Cerebellar cortex (tissue), 1 donor: ENCODE results near the gene KIAA0586.
"Not testable (repeated sequence)": the region's sequence is repeated elsewhere in the genome, so short reads cannot be mapped to it uniquely, and the experiment has no call there.

Source experiments
- DNase-seq: peaks from one replicate; pipeline ENCODE4 v3.0.0-alpha.2; 2015; ENCODE audit warnings: low spot score

Gene KIAA0586

DNA sequence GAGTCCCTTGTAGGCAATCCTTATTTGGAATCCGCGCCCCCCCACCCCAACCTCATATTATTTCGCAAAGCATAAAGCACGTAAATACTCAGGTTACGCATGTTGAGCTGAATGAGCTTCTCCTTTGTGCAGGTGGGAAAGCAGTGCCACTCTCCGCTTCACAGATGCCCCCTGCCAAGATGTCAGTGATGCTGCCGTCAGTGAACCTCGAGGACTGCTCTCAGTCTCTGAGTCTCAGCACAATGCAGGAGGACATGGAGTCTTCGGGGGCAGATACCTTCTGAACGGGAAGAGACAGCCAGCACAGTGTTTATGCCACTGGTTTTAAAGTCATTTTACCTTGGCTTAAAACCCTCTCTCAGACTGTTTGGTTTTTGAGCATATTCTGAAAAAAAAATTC, 120.1 kb downstream of the KIAA0586 start:
- DNase-seq = no peak

DNA sequence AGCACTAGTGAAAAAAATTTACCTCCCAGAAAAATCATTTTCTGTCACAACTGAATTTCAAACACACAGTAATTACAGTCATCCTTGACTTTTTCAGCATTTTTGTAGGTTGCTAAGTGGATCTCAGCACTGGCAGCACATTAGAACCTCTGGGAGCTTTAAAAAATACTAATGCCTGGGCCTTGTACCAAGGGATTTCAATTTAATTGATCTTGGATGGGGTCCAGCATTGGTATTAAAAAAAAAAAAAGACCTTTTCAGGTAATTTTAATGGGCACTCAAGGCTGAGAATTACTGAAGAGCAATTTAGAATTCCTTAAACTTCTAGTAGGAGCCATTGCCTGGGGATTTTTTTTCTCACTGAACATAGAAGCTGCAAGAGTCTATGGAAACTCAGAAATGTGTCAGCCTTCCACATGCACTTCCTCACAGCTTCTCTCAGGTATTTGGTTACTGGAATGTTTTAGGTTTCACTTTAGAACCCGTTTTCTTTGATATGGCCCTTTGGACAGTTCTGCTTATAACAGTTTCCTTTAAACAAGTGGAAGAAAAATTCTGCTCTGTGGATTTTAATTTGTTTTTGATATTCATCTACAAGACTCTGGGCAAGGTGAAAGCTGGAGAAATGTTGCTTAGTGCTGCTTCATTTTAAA, 121.7 kb downstream of the KIAA0586 start:
- DNase-seq = no peak

DNA sequence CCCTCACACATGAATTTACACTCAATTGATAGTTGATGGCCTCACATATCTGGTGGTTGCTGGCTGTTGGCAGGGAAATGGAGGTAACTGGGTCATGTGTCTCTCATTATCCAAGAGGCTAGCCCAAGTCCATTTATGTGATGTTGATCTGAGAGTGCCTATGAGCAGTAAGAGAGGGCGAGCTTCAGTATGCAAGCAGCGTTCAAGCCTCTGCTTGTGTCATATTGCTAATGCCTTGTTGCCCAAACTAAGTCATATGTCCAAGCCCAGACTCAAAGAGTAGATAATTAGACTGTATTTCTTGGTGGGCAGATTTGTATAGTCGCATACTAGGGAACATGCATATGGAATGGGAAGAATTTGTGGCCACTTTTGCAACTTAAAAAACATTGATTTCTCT, 126.4 kb downstream of the KIAA0586 start:
- DNase-seq = no peak

DNA sequence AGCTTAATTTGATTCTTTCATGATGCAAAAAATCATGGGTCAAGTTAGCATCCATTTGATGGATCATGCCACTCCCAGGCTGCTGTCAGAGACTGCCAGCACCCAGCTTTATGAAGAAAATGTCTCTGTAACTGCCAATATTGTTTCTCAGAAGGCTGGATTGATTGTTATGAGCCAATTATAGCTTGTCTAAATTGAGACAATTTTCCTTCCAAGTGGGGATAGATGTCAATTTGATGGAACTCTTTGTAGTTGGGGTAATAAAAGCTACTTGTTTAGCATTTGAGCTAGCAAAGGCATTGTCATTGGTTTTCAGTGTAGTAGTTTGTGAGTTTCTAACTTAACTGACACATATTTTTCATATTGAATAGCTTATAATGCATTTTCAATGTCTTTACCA, 128.1 kb downstream of the KIAA0586 start:
- no peak for DNase-seq

DNA sequence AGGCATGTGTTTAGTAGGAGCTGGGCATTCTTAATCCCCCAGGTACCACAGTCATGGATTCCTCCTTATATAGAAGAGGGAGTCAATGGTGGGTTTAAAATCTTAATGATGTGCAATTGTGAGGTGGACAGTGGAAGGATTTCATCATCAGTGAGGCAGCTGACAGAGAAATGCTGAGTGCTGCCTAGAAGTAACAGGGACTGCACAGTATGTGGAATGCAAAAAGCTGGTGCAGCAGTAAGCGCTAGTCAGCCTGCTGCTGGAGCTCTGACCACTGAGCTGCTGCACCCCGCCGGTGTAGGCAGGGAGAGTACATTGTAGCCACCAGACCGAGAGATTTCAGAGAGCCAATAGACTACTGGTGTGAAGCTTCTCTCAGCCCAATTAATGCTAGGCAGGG, 129.7 kb downstream of the KIAA0586 start:
- no peak for DNase-seq

DNA sequence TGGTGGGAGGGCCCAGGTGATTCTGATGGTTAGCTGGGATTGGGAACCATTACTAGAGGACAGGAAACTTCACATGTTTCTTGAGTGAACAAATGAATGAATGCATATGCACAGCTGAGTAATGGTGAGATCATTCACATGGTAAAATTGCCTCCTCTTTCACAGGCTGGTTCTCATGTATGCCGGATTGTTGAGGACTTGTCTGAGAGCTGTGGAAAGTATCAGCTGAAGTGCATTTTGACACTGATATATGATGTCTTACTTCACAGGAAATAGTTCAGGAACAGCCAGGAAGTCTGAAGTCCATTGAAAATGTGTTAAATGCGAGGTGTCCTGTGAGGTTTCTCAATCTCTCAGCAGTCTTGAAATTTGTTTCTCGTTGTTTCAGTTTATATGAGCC, 132.7 kb downstream of the KIAA0586 start:
- DNase-seq = no peak

DNA sequence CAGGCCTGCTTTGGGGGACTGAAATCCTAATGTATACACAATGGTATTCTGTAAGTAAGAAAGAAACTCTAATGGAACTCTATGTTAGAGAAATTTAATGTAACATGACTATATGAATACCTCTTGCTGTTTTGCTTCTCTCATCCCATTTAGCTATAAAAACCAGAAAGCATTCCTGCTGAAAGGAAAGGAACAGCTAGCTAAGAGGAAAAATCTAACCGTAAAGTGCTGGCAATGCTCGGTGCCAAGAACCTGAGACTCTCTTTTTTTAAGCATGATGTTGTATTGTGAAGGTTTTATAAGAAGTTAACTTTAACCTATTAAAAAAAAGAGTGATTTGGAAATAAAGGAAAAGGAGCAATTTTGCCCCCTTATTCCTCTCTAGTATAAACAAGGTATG, 134.6 kb downstream of the KIAA0586 start:
- no peak for DNase-seq

DNA sequence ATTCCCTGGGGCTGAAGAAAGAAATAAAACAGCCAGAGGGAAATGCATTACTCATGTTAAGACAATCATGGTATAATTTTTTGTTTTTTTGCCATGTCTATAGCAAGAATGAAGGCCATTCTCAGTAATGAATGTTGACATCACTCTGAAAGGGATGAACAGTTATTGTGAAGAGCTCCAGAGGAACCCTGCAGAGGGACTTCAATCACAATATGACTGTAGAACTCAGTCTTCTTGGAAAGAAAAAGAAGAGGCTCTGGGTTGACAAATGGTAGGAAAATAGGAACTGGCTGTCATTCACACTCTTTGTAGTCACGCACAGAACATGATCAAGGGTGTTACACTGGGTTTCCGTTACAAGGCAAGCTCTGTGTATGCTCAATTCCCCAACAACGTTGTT, 136.5 kb downstream of the KIAA0586 start:
- no peak for DNase-seq

DNA sequence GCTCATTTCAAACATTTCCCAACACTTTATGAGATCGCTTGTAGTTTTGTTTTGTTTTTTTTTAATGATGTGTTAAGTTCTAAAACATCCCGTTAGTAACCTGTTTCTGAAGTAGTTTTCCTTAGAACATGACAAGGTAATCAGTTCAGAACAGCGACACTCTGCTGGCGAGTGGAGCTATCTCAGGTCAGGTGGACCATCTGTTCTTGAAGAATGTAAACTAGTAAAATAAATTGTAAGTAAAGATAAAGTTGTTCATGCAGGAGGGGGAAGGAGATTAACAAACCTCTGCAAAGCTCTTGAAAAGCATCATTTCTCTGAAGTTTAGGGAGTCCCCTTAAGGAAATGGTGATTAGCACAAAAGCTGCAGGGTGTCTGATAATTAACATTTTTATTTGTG, 138.3 kb downstream of the KIAA0586 start:
- no peak for DNase-seq

DNA sequence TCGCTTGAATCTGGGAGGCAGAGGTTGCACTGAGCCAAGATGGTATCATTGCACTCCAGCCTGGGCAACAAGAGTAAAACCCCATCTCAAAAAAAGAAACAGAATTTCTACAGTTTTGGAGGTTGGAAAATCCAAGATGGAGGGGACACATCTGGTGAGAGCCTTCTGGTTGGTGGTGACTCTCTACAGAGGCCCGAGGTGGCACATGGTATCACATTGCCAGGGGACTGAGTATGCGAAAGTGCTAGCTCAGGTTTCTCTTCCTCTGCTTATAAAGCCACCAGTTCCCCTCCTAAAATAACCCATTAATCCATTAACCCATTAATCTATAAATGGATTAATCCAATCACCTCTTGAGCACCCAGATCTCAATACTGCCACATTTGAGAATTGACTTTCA, 139.5 kb downstream of the KIAA0586 start:
- no peak for DNase-seq

DNA sequence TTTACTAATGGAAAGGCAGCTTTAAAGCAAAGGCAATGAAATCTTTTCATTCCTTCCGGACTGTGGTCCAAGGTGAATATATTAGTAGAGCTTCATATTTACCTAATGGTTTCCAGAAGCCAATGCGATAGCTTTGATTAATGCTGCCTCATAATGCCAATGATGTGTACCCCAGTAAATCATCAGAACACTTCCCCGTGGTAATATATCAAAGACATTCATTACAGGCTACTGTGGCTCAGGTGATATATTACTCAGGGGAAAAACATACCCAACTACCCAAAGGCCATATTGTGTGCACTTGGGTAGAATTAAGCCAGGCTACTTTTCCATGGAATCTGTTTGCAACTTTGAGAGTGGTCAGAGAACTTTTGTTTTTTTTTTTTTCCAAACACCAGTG, 140.8 kb downstream of the KIAA0586 start:
- DNase-seq = no peak

DNA sequence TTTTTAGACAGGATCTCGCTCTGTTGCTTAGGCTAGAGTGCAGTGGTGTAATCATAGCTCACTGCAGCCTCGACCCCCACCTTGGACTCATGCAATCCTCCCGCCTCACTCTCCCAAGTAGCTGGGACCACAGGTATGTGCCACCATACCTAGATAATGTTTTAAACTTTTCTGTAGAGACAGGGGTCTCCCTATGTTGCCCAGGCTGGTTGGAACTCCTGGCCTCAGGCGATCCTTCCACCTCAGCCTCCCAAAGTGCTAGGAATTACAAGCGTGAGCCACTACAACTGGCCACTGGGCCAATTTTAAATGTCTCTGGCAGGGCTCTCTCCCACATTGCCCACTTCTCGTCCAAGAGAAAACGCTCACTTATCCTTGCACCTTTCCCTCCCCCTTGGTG, 143.7 kb downstream of the KIAA0586 start:
- DNase-seq = no peak

DNA sequence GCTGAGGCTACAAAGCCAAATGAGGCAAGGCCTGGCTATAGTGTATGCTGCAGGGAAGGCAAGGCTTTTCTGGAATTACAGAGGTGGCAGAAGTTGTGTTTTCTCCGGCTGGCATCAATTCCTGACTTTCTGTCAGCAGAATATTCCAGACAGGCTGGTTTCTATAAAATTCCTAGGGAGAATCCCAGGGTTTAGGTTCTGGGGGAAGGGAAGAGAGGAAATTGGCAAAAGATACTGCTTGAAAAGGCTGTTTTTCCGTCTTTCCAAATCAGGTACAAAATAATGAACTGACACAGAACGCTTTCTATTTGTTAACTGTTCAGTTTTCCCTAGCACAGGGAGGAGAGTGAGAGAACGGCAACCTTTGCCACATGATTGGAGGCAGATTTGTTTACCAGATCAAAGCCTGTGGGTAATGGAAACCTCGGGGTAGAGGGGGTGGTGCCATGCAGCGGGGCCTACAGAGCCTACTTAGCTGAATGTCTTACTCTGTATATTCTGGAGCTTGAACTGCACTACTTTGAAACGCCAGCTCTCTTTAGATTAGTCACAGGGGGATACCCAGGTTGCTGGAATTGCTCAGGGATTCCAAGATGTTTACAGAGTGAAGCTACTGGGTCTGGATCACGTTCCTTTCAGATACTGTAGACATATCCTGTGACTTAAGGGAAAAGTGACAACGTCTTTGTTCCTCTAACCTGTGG, 144.4 kb downstream of the KIAA0586 start:
- no peak for DNase-seq

DNA sequence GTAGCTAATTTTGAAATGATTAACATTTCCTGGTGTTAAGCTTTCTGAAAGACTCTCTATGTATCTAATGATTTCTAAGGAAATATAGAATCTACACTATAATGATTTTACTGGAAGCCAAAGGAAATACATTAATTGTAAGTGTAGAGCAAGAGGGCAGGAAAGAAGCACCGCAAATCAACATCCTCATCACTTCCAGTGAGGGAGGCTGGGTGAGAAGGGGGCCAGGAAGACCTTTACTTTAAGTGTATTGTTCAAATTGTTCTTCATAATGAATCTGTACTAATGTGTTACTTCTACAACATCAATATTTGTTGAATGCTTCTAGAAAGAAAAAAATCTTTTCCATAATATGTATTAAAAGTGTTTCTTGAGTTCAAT, 144.9 kb downstream of the KIAA0586 start:
- DNase-seq = no peak

DNA sequence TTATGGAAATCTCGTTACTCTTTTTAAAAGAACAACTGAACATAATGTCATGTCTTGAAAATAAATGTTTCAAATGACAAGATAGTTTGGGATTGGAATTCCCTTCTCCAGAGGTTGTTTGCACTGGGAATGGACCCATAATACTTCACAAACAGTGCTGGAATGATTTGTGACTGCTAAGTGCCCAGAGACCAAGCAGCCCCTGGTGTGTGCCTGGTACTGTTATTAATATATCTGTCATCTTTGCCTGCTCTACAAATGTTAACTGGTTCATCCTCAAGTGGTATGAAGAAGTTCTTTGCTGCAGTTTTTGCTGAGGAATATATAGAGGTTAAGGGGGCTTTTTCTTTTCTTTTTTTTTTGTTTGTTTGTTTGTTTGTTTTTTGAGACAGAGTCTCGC, 145.3 kb downstream of the KIAA0586 start:
- DNase-seq = no peak

DNA sequence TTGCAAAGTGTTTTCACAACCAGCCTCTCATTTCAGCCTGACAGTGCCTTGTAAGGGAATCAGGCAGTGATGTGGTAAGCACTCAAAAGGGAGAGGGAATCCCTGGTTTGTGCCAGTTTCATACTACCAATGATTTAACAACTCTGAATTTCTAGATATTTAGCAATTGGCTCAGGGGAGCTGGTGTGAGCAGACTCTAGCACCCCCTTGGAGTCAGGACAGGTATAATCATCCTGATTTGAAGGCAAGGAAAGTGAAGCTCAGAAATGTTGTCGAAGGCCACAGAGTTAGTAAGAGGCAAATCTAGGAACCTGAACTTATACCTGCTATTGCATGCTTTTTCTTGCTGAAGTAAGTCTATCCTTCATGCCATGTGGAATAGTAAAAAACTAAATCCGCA, 147.1 kb downstream of the KIAA0586 start:
- no peak for DNase-seq

DNA sequence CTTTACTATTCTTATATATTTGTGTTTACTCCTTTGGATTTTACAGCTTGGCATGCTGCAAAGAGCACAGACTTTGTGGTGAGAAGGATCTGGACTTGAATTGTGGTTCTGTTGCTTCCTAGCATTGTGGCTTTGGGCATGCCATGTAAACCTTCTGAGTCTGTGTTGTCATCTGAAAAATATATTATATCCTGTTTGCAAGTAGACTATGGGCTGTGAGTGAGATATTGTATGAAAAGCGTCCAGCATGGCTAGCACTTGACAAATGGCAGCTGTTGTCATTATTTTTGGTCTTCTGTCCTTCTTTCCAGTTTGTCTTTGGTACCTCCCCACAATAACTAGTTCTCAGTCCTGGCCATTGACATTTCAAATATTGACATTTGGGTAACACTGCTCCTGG, 148.4 kb downstream of the KIAA0586 start:
- no peak for DNase-seq

DNA sequence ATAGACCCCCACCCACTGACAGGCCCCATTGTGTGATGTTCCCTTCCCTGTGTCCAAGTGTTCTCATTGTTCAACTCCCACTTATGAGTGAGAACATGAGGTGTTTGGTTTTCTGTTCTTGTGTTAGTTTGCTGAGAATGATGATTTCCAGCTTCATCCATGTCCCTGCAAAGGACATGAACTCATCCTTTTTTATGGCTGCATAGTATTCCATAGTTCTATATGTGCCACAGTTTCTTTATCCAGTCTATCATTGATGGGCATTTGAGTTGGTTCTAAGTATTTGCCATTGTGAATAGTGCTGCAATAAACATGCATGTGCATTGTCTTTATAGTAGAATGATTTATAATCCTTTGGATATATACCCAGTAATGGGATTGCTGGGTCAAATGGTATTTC, 152.5 kb downstream of the KIAA0586 start:
- DNase-seq = not testable (repeated sequence)

DNA sequence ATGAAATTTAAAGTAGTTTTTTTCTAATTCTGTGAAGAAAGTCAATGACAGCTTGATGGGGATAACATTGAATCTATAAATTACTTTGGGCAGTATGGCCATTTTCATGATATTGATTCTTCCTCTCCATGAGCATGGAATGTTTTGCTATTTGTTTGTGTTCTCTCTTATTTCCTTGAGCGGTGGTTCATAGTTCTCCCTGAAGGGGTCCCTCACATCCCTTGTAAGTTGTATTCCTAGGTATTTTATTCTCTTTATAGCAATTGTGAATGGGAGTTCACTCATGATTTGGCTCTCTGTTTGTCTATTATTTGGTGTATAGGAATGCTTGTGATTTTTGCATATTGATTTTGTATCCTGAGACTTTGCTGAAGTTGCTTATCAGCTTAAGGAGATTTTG, 153.9 kb downstream of the KIAA0586 start:
- not testable (repeated sequence) for DNase-seq

DNA sequence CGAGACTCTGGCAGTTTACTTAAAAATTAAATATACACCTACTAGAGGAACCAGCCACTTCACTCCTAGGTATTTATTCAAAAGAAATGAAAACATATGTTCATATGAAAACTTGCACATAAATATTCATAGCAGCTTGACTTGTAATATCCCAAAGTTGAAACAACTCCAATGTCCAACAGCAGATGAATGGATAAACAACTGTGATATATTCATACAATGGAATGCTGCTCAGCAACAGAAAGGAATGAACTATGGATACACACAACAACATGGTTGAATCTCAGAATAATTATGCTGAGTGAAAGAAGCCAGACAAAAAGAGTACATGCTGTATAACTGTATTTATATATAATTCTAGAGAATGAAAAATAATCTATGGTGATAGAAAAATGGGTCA, 156.9 kb downstream of the KIAA0586 start:
- DNase-seq = no peak

DNA sequence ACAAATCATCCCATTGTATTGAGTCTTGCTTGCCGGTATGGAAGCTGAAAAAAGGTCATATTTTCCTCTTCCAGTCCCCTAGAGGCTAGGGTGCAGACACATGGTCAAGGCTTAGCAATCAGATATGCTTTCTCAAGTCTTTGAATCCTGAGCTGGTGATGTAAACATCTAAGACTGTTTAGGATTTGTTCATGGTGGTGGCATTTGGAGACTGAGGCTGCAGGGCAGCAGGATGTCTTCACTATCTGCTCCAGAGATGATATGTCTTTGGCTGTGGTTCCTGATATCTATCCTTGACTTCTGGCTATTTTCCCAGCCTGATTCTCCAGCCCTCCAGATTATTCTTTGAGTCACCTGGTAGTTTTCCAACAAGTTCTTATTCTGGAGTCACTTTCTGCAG, 159.8 kb downstream of the KIAA0586 start:
- DNase-seq = no peak

DNA sequence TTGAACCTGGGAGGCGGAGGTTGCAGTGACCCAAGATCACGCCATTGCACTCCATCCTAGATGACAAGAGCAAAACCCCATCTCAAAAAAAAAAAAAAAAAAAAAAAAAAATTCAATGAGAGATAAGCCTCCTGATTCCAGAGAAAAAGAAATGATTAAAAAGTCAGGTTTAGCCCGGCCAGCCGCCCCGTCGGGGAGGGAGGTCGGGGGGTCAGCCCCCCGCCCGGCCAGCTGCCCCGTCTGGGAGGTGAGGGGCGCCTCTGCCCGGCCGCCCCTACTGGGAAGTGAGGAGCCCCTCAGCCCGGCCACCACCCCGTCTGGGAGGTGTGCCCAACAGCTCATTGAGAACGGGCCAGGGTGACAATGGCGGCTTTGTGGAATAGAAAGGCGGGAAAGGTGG, 160.8 kb downstream of the KIAA0586 start:
- DNase-seq = not testable (repeated sequence)

DNA sequence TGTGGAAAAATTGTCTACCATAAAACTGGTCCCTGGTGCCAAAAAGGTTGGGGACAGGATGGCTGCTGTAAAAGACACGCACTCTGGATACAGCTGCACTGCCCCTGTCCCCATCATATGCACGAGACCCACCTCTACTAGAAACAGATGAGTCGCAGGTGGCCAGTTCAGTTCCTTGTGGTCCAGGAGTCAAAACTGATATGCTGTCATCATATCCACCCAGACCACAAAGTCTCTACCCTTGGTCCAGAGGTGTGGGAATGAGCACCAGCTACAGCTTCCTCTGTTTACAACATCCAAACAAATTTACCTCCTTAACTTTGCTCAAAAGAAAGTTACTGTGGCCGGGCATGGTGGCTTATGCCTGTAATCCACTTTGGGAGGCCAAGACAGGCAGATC, 166.5 kb downstream of the KIAA0586 start:
- no peak for DNase-seq

DNA sequence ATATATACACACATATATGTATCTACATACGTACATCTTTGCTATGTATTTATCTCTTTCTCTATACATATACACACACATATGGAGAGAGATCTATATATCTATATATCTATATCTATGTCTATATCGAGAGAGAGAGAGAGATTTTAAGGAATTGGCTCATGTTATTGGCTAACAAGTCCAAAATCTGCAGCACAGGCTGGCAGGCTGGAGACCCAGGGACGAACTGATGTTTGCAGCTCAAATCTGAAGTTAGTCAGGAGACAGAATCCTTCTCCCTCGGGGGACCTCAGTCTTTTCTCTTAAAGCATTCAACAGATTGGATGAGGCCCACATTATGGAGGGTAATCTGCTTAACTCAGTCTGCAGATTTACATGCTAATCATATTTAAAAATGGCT, 169.5 kb downstream of the KIAA0586 start:
- no peak for DNase-seq
